Measurements from ENCODE around the gene SAMD4A.

SAMD4A gene

DNA sequence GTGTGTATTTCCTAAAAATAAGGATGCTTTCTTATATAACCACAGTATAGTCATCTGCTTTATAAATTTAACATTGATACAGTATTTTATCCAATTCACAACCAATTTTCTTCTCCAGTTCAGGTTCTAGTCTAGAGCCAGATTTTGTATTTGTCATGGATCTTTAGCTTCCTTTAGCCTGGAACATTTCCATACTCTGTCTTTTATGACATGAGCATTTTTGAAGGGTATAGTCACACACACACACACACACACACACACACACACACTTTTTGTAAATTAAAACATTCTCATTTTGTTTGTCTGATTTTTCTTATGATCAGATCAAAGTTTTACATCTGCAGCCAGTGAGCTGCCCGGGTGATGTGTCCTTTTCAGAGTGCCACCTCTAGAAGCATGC lies 31.8 kb upstream of the SAMD4A start:
- TF ChIP-seq, protein P1, sequence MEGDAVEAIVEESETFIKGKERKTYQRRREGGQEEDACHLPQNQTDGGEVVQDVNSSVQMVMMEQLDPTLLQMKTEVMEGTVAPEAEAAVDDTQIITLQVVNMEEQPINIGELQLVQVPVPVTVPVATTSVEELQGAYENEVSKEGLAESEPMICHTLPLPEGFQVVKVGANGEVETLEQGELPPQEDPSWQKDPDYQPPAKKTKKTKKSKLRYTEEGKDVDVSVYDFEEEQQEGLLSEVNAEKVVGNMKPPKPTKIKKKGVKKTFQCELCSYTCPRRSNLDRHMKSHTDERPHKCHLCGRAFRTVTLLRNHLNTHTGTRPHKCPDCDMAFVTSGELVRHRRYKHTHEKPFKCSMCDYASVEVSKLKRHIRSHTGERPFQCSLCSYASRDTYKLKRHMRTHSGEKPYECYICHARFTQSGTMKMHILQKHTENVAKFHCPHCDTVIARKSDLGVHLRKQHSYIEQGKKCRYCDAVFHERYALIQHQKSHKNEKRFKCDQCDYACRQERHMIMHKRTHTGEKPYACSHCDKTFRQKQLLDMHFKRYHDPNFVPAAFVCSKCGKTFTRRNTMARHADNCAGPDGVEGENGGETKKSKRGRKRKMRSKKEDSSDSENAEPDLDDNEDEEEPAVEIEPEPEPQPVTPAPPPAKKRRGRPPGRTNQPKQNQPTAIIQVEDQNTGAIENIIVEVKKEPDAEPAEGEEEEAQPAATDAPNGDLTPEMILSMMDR (IDR thresholded peaks at IDR 0.05; ENCODE audit: extremely low read depth, missing control alignments): no peak
- DNase-seq (ENCODE audit: low spot score): no peak

DNA sequence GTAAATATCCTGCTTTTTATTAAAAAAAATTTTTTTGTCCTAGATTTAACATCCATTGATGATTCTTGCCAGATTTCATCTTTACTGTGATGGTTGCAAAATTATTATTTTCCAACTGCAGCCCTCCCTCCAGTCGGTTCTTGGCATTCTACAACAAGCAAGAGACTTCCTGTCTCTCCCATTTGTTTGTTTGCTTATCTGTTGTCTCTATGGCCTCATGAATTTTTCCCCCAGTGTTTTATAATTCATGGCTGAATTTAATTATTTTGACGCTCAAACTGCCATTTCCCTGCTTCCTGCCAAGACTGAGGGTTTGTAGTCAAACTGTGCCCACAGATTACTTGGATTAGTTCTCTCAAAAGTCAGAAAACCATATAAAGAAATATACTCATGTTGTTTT lies 31.3 kb upstream of the SAMD4A start:
- DNase-seq (ENCODE audit: low spot score): no peak
- TF ChIP-seq, protein P1 (IDR thresholded peaks at IDR 0.05; ENCODE audit: extremely low read depth, missing control alignments): no peak

DNA sequence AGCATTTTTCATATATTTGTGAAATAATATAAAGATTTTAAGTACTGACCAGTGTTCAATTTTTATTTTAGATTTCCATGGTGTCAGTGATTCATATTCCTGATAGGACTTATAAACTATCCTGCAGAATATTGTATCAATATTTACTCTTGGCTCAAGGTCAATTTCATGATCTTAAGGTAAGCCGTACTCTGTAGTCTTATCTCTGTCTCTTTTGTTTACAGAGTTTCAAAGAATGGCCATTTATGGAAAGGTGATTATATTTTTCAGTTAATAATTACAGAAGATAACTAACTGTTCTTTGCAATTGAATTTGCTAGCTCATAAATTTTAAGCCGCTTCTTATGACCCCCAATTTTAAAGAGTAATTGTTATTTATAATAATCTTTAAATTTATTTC lies 29.3 kb upstream of the SAMD4A start:
- TF ChIP-seq, protein P1 (IDR thresholded peaks at IDR 0.05; ENCODE audit: extremely low read depth, missing control alignments): no peak
- DNase-seq (ENCODE audit: low spot score): no peak

DNA sequence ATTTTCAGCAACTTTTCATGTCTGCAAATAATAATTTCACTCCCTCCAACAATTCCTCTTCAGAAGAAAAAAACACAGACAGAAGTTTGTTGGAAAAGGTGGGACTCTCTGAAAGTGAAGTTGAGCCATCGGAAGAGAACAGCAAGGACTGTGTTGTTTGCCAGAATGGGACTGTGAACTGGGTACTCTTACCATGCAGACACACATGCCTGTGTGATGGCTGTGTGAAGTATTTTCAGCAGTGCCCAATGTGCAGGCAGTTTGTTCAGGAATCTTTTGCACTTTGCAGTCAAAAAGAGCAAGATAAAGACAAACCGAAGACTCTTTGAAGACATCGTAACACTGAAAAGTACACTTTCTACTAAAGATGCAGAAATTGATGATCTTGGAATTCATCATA lies 28.9 kb upstream of the SAMD4A start:
- TF ChIP-seq, protein P1 (IDR thresholded peaks at IDR 0.05; ENCODE audit: extremely low read depth, missing control alignments): no peak
- no peak for DNase-seq (ENCODE audit: low spot score)

DNA sequence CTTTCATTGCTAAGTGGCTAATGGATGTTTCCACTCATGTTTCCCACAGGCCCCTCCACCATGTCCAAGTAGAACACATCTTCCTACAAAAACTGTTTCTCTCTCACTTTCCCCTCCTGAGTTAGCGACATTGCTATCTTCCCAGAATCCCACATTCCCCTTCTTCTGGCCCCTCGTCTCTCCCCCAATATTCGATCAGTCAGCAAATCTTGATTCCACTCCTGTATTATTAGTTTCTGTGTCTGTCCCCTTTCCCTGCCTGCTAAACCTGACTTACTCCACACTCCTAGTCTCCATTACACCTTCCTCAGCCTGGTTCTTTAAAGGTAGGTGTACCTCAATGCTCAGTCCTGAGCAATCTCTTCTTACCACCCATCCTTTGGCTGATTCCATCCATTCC lies 19.3 kb upstream of the SAMD4A start:
- TF ChIP-seq, protein P1 (IDR thresholded peaks at IDR 0.05; ENCODE audit: extremely low read depth, missing control alignments): no peak

DNA sequence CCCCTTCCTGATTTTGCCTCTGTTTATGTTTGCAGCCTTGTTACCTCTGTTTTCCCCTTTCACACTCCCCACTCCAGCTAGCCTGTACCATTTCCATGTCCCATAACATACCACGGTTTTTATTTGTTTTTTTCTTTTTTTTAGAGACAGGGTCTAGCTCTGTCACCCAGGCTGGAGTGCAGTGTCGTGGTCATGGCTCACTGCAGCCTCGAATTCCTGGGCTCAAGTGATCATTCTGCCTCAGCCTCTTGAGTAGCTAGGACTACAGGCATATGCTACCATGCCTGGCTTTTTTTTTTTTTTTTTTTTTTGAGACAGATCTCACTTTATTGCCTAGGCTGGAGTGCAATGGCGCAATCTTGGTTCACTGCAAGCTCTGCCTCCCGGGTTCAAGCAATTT lies 18.4 kb upstream of the SAMD4A start:
- DNase-seq (ENCODE audit: low spot score): no peak

More for the DNA sequence above, 19.3 kb upstream of the SAMD4A start:
- no peak for DNase-seq (ENCODE audit: low spot score)

DNA sequence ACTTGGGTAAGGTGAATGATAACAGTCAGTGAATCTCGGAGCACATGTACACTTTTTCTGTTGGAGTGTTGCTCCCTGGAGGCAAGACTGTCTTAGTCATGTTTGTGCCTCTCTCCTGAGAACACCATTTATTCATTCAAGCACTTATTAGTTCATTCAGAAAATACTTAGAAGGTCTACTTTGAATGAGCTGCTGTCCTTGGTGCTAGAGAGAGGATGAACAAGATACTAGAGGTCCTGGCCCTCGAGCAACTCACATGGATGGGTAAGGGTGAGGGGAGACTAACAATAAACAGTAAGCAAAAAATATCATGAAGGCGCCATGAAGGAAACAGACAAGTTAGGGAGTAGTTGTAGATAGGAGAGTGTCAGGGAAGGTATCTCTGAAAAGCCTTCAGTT lies 17.1 kb upstream of the SAMD4A start:
- DNase-seq (ENCODE audit: low spot score): no peak
- TF ChIP-seq, protein P1 (IDR thresholded peaks at IDR 0.05; ENCODE audit: extremely low read depth, missing control alignments): no peak

More for the DNA sequence above, 18.4 kb upstream of the SAMD4A start:
- TF ChIP-seq, protein P1 (IDR thresholded peaks at IDR 0.05; ENCODE audit: extremely low read depth, missing control alignments): no peak
